ENCODE measurements around the gene ACTG1. TPM values are rescaled to one million over a fixed set of nuclear protein-coding genes. Genes with fewer than 3 reads are reported as not detected.

ACTG1 gene
- total and polyA plus RNA-seq, 4 donors, result 347 to 1,699 (median 1,282) TPM

- Histone ChIP-seq H3K36me3 (ENCODE audit: control insufficient read depth in 4 of 4, insufficient read depth in 3 of 4, low read depth in 1 of 4, low read length in 3 of 4) (peaks cover 0 to under 1% (median 0%) of the 10 kb centered on the region in 4 donors), H3K4me3 (ENCODE audit: low read depth in 1 of 3, low read length in 3 of 3) (no peak overlapping the region), H3K4me1 (ENCODE audit: control insufficient read depth in 4 of 4, insufficient read depth in 4 of 4, low read length in 3 of 4) (no peaks in the 10 kb centered on the region), H3K9ac (ENCODE audit: low read depth in 1 of 2, low read length in 2 of 2) (no peak overlapping the region), H3K9me3 (ENCODE audit: control insufficient read depth in 4 of 4, low read length in 3 of 4) (no peaks in the 10 kb centered on the region), H3K27ac (ENCODE audit: low read depth in 1 of 2, low read length in 2 of 2) (no peak overlapping the region), H3K27me3 (ENCODE audit: control insufficient read depth in 4 of 4, insufficient read depth in 4 of 4, low read length in 3 of 4) (no peaks in the 10 kb centered on the region)
- TF ChIP-seq HNF4A (conservative IDR thresholded peaks at IDR 0.05), result no peak
- no peak for TF ChIP-seq RXRA (IDR thresholded peaks at IDR 0.05)
- no peak for TF ChIP-seq MAX (IDR thresholded peaks at IDR 0.05)
- no peak for TF ChIP-seq HNF4G (IDR thresholded peaks at IDR 0.05)
- no peak for TF ChIP-seq FOXA1 (IDR thresholded peaks at IDR 0.05)
- TF ChIP-seq SP1 (IDR thresholded peaks at IDR 0.05), result no peak
- TF ChIP-seq, protein P1, sequence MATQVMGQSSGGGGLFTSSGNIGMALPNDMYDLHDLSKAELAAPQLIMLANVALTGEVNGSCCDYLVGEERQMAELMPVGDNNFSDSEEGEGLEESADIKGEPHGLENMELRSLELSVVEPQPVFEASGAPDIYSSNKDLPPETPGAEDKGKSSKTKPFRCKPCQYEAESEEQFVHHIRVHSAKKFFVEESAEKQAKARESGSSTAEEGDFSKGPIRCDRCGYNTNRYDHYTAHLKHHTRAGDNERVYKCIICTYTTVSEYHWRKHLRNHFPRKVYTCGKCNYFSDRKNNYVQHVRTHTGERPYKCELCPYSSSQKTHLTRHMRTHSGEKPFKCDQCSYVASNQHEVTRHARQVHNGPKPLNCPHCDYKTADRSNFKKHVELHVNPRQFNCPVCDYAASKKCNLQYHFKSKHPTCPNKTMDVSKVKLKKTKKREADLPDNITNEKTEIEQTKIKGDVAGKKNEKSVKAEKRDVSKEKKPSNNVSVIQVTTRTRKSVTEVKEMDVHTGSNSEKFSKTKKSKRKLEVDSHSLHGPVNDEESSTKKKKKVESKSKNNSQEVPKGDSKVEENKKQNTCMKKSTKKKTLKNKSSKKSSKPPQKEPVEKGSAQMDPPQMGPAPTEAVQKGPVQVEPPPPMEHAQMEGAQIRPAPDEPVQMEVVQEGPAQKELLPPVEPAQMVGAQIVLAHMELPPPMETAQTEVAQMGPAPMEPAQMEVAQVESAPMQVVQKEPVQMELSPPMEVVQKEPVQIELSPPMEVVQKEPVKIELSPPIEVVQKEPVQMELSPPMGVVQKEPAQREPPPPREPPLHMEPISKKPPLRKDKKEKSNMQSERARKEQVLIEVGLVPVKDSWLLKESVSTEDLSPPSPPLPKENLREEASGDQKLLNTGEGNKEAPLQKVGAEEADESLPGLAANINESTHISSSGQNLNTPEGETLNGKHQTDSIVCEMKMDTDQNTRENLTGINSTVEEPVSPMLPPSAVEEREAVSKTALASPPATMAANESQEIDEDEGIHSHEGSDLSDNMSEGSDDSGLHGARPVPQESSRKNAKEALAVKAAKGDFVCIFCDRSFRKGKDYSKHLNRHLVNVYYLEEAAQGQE (IDR thresholded peaks at IDR 0.05), result no peak
- no peak for TF ChIP-seq RAD21 (IDR thresholded peaks at IDR 0.05)
- no peak for TF ChIP-seq JUND (IDR thresholded peaks at IDR 0.05)
- no peak for TF ChIP-seq FOXA2 (IDR thresholded peaks at IDR 0.05)
- TF ChIP-seq NR2F2 (IDR thresholded peaks at IDR 0.05), result no peak
- TF ChIP-seq CTCF (IDR thresholded peaks at IDR 0.05; ENCODE audit: low read depth, low read length, missing input control), result no peak
- no peak for TF ChIP-seq YY1 (IDR thresholded peaks at IDR 0.05)
- 79% methylated on average over 18 of the region's 18 CpGs for WGBS
- DNase-seq (ENCODE audit: low spot score), result no peak
These were observed 43.9 kb downstream of the ACTG1 start for GRCh38 chr17:81468770-81469121.

DNA sequence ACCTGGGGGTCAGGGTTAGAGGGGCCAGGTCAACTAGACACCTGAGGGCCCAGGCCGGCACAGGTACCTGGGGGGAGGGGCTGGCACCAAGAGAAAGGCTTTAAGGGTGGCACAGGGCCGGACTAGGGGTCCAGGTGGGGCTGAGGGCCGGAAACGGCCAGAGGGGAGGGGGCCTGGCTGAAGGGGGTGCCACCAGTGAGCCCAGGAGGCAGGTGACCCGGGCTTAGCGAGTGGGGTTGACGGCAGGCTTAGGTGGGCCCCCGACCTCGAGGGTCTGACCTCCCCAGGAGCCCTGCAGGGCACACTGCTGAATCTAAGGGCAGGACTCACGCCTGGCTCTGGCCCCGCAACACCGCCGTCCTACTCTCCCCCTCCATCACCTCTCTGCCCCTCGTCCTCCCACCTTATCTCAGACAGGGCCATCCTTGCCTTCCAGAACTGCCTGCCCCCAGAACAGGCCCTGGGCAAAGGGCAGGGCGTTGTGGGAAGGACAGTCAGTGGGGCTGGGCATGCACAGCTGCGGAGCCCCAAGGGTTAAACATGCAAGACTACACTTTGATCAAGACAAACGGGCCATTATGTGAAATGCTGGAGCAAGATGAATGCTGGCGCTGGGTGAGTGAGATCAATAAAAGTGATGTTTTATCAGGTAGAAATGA, 44.4 kb downstream of the ACTG1 start:
- H3K9ac ChIP-seq (ENCODE audit: low read depth in 1 of 2, low read length in 2 of 2), result no peak overlapping the region
- no peak for DNase-seq (ENCODE audit: low spot score)
- 79% methylated on average over 18 of the region's 18 CpGs for WGBS
- no peak for TF ChIP-seq NR2F2 (IDR thresholded peaks at IDR 0.05)
- TF ChIP-seq HNF4A (conservative IDR thresholded peaks at IDR 0.05), result no peak
- TF ChIP-seq JUND (IDR thresholded peaks at IDR 0.05), result no peak
- no peak for TF ChIP-seq ATF3 (IDR thresholded peaks at IDR 0.05)
- no peak for TF ChIP-seq CTCF (IDR thresholded peaks at IDR 0.05; ENCODE audit: low read depth, low read length, missing input control)
- no peak for TF ChIP-seq EGR1 (IDR thresholded peaks at IDR 0.05; ENCODE audit: low read depth in 2 of 2)
- TF ChIP-seq RXRA (IDR thresholded peaks at IDR 0.05), result no peak
- TF ChIP-seq YY1 (IDR thresholded peaks at IDR 0.05), result no peak
- TF ChIP-seq TAF1 (conservative IDR thresholded peaks at IDR 0.05), result no peak
- TF ChIP-seq RAD21 (IDR thresholded peaks at IDR 0.05), result no peak
- TF ChIP-seq SP1 (IDR thresholded peaks at IDR 0.05), result no peak
- TF ChIP-seq FOXA1 (IDR thresholded peaks at IDR 0.05), result no peak
- no peak for TF ChIP-seq MAX (IDR thresholded peaks at IDR 0.05)
- TF ChIP-seq, protein P1 (IDR thresholded peaks at IDR 0.05), result no peak
- TF ChIP-seq FOXA2 (IDR thresholded peaks at IDR 0.05), result no peak
- no peak for TF ChIP-seq GABPA (IDR thresholded peaks at IDR 0.05 in 1 of 2, conservative IDR thresholded peaks at IDR 0.05 in 1 of 2)
- no peak for TF ChIP-seq HNF4G (IDR thresholded peaks at IDR 0.05)

More for the DNA sequence above, 44.4 kb downstream of the ACTG1 start:
- Histone ChIP-seq H3K27ac (ENCODE audit: low read depth in 1 of 2, low read length in 2 of 2) (no peak overlapping the region), H3K9me3 (ENCODE audit: control insufficient read depth in 4 of 4, low read length in 3 of 4) (no peaks in the 10 kb centered on the region), H3K36me3 (ENCODE audit: control insufficient read depth in 4 of 4, insufficient read depth in 3 of 4, low read depth in 1 of 4, low read length in 3 of 4) (peaks cover 0 to 5% (median 0%) of the 10 kb centered on the region in 4 donors), H3K4me3 (ENCODE audit: low read depth in 1 of 3, low read length in 3 of 3) (no peak overlapping the region), H3K4me1 (ENCODE audit: control insufficient read depth in 4 of 4, insufficient read depth in 4 of 4, low read length in 3 of 4) (no peaks in the 10 kb centered on the region), H3K27me3 (ENCODE audit: control insufficient read depth in 4 of 4, insufficient read depth in 4 of 4, low read length in 3 of 4) (no peaks in the 10 kb centered on the region)
